ENCODE data around the gene CCNY. TPM values are rescaled to one million over a fixed set of nuclear protein-coding genes. Genes with fewer than 3 reads are reported as not detected.

The CCNY gene
- total and polyA plus RNA-seq, 2 of the 13 experiments (the other 11 are each of a cell fraction or from before 2014, with no cell fraction given) = 48.2 to 54.7 TPM

GRCh38 chr10:35545079-35545657 lies 208.9 kb downstream of the CCNY start (continued):
- TF ChIP-seq, protein P1, sequence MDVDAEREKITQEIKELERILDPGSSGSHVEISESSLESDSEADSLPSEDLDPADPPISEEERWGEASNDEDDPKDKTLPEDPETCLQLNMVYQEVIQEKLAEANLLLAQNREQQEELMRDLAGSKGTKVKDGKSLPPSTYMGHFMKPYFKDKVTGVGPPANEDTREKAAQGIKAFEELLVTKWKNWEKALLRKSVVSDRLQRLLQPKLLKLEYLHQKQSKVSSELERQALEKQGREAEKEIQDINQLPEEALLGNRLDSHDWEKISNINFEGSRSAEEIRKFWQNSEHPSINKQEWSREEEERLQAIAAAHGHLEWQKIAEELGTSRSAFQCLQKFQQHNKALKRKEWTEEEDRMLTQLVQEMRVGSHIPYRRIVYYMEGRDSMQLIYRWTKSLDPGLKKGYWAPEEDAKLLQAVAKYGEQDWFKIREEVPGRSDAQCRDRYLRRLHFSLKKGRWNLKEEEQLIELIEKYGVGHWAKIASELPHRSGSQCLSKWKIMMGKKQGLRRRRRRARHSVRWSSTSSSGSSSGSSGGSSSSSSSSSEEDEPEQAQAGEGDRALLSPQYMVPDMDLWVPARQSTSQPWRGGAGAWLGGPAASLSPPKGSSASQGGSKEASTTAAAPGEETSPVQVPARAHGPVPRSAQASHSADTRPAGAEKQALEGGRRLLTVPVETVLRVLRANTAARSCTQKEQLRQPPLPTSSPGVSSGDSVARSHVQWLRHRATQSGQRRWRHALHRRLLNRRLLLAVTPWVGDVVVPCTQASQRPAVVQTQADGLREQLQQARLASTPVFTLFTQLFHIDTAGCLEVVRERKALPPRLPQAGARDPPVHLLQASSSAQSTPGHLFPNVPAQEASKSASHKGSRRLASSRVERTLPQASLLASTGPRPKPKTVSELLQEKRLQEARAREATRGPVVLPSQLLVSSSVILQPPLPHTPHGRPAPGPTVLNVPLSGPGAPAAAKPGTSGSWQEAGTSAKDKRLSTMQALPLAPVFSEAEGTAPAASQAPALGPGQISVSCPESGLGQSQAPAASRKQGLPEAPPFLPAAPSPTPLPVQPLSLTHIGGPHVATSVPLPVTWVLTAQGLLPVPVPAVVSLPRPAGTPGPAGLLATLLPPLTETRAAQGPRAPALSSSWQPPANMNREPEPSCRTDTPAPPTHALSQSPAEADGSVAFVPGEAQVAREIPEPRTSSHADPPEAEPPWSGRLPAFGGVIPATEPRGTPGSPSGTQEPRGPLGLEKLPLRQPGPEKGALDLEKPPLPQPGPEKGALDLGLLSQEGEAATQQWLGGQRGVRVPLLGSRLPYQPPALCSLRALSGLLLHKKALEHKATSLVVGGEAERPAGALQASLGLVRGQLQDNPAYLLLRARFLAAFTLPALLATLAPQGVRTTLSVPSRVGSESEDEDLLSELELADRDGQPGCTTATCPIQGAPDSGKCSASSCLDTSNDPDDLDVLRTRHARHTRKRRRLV (CRISPR knock-in tag; IDR thresholded peaks at IDR 0.05) = no peak

DNA sequence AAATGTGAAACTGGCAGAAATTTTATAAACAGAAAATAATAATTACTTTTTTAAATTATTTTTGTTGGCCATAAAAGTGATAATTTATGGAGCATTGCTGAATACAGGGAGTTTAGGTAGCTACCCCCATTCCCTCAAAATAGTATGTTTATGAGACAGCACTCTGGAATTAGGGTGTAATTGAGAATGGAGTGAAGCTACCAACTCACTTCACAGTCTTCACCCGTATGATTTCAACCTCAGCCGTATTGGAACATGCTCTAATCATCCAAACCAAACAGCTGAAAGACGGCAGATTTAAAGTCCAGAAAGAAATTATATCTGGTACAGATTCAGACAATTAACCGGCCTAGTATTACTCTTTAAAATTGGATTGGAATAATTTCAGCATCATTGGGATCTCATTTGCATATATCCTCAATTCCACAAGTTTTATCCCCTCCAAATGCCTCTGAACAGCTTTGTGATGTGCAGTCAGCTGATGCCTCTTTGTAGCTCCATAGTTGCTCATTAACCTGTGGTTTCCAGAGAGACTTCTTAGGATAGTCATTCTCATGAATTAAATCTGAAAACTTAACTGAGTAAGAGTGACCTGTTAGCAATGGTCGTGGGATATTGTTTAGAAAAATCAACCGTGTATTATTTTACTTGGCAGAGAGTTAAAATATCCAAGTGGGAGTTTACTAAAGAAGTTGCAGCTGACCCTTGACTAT lies 209.7 kb downstream of the CCNY start:
- WGBS (ENCODE audit: low lambda C conversion rate) = 98% methylated on average over 6 of the region's 6 CpGs
- no peak overlapping the region for H2AFZ ChIP-seq (ENCODE audit: low read length)
- POLR2A ChIA-PET = no interaction called here
- intact Hi-C loops (cut with micrococcal nuclease; ENCODE audit: unreplicated experiment) (no loop called here), in situ Hi-C loops (cut with HindIII; ENCODE audit: extremely low pct_ligation_motif_present, low pct_unique_long_range_greater_than_20kb) (no loop called here)
- DNase-seq (ENCODE audit: low spot score) (no peak), FAIRE-seq (no peak), ATAC-seq (no peak)
- no peak for TF ChIP-seq KDM3A (CRISPR knock-in tag; IDR thresholded peaks at IDR 0.05; ENCODE audit: low read depth)
- TF ChIP-seq NCOR1 (IDR thresholded peaks at IDR 0.05; ENCODE audit: borderline replicate concordance, low read length) = no peak
- no peak for TF ChIP-seq ZMYM3 (CRISPR knock-in tag; IDR thresholded peaks at IDR 0.05)
- TF ChIP-seq ZNF572 (CRISPR knock-in tag; IDR thresholded peaks at IDR 0.05) = no peak
- no peak for TF ChIP-seq ARNT2 (CRISPR knock-in tag; IDR thresholded peaks at IDR 0.05; ENCODE audit: low read depth)
- TF ChIP-seq SUZ12 (IDR thresholded peaks at IDR 0.05; ENCODE audit: low read depth, low read length) = no peak
- no peak for TF ChIP-seq KLF16 (CRISPR knock-in tag; IDR thresholded peaks at IDR 0.05)
- no peak for TF ChIP-seq HIVEP1 (CRISPR knock-in tag; IDR thresholded peaks at IDR 0.05)
- TF ChIP-seq ZSCAN9 (CRISPR knock-in tag; IDR thresholded peaks at IDR 0.05; ENCODE audit: borderline replicate concordance) = no peak
- no peak for TF ChIP-seq MTF1 (CRISPR knock-in tag; IDR thresholded peaks at IDR 0.05)
- TF ChIP-seq THAP8 (CRISPR knock-in tag; IDR thresholded peaks at IDR 0.05; ENCODE audit: borderline replicate concordance) = no peak
- no peak for TF ChIP-seq FOXP1 (IDR thresholded peaks at IDR 0.05)
- TF ChIP-seq FOXP1 (CRISPR knock-in tag; IDR thresholded peaks at IDR 0.05) = no peak
- no peak for TF ChIP-seq FOSL2 (CRISPR knock-in tag; IDR thresholded peaks at IDR 0.05)
- TF ChIP-seq SOX13 (IDR thresholded peaks at IDR 0.05) = no peak
- TF ChIP-seq SOX13 (CRISPR knock-in tag; conservative IDR thresholded peaks at IDR 0.05 in 1 of 2, IDR thresholded peaks at IDR 0.05 in 1 of 2) = no peak
- no peak for TF ChIP-seq YEATS4 (CRISPR knock-in tag; IDR thresholded peaks at IDR 0.05; ENCODE audit: borderline replicate concordance)
- TF ChIP-seq TARDBP (CRISPR knock-in tag; IDR thresholded peaks at IDR 0.05) = no peak
- no peak for TF ChIP-seq ZNF558 (CRISPR knock-in tag; IDR thresholded peaks at IDR 0.05; ENCODE audit: borderline replicate concordance)
- CTCF ChIA-PET (ENCODE audit: low intra/inter-chr PET ratio, low total read pairs) = no interaction called here
- peaks cover 23 to 55% of the 10 kb centered on the region in 2 experiments for H3K36me3 ChIP-seq (replicated peaks in 1 of 2; ENCODE audit: control insufficient read depth in 1 of 2, insufficient read depth in 2 of 2, low read length in 2 of 2)
- no peak overlapping the region for H3K4me2 ChIP-seq (ENCODE audit: low read depth, low read length)
- H3K9ac ChIP-seq (ENCODE audit: insufficient read depth, low read depth, low read length) = no peak overlapping the region
- no peak overlapping the region for H3K4me3 ChIP-seq (replicated peaks in 1 of 3; ENCODE audit: insufficient read depth in 1 of 3, low read depth in 2 of 3, low read length in 3 of 3)
- no TSS peak for BruUV-seq (replicated peaks)
- no peaks in the 10 kb centered on the region for H3K9me3 ChIP-seq (ENCODE audit: low read length)
- H3K27ac ChIP-seq (ENCODE audit: extremely low read length, insufficient read depth, low read length) = no peak overlapping the region
- peaks cover 18% of the 10 kb centered on the region for H3K4me1 ChIP-seq (ENCODE audit: insufficient read depth, low read length)
- 0 out of 2 replicates have a peak, but pooled peaks cover 2% of the 10 kb centered on the region for H4K20me1 ChIP-seq (ENCODE audit: insufficient read depth, low read length)
- no peaks in the 10 kb centered on the region for H3K27me3 ChIP-seq (ENCODE audit: control insufficient read depth in 1 of 2, insufficient read depth in 2 of 2, low read length in 2 of 2)
- H3K79me2 ChIP-seq (ENCODE audit: insufficient read depth, low read length) = no peaks in the 10 kb centered on the region

Measured in HepG2 (cell line).